Panc1 (cell line): ENCODE results near the gene EYS. TPM values are rescaled to one million over a fixed set of nuclear protein-coding genes. Genes with fewer than 3 reads are reported as not detected.

Source experiments
- ATAC-seq: fragments of 200-7000 bp; cut with Tn5 transposase; 2 replicates; pipeline ENCODE4 v1.9.1; 2020; ENCODE audit warnings: mild to moderate bottlenecking, moderate library complexity
- BruUV-seq: library from RNA; stranded (reverse); fragments of 400-500 nt; replicated peaks from 2 replicates; lab custom pipeline; 2021; lab: Mats Ljungman, UMichigan
- CTCF ChIA-PET: fragments of 300-600 bp; sonication (Branson Sonifier 250); formaldehyde crosslinking; loops from one replicate; lab custom pipeline; 2022; ENCODE audit warnings: antibody characterized with exemption; lab: Charles Lee
- POLR2A ChIA-PET: fragments of 300-600 bp; sonication (Branson Sonifier 250); formaldehyde crosslinking; loops from one replicate; lab custom pipeline; 2022; ENCODE audit warnings: antibody characterized with exemption; lab: Charles Lee
- DNase-seq: peaks from one replicate; pipeline ENCODE4 v3.0.0-alpha.2; 2010; ENCODE audit warnings: low read depth, low spot score
- H3K27ac ChIP-seq: 2 replicates; pipeline ENCODE4 v1.5.1; 2011; ENCODE audit warnings: mild to moderate bottlenecking, low read length, inconsistent platforms
- H3K27me3 ChIP-seq: fragments of 200-500 bp; sonication (Bioruptor generic); 2 replicates; pipeline ENCODE4 v1.6.0; 2014; ENCODE audit warnings: low read length, inconsistent platforms; ENCODE audit not compliant: control insufficient read depth, insufficient read depth
- H3K36me3 ChIP-seq: fragments of 200-500 bp; sonication (Bioruptor generic); 2 replicates; pipeline ENCODE4 v1.5.1; 2014; ENCODE audit warnings: inconsistent platforms, mild to moderate bottlenecking, low read length, moderate library complexity; ENCODE audit not compliant: control insufficient read depth, insufficient read depth
- H3K4me1 ChIP-seq: 2 replicates; pipeline ENCODE4 v1.5.1; 2011; ENCODE audit warnings: inconsistent platforms, mild to moderate bottlenecking, low read length, moderate library complexity; ENCODE audit not compliant: control insufficient read depth, insufficient read depth
- H3K4me3 ChIP-seq, 2 experiments: 2 replicates each; pipeline ENCODE4 v1.5.1; 2011 to 2012; ENCODE audit warnings: low read depth in 2 of 2, low read length in 2 of 2, mild to moderate bottlenecking in 2 of 2, inconsistent platforms in 1 of 2, moderate library complexity in 1 of 2
- H3K9me3 ChIP-seq: fragments of 200-500 bp; sonication (Bioruptor generic); 2 replicates; pipeline ENCODE4 v1.5.1; 2014; ENCODE audit warnings: low read depth, mild to moderate bottlenecking, inconsistent platforms, low read length, moderate library complexity; ENCODE audit not compliant: control insufficient read depth, insufficient read depth
- POLR2AphosphoS5 ChIP-seq: IDR thresholded peaks from 2 replicates; pipeline ENCODE4 v1.6.1; 2012; ENCODE audit warnings: mild to moderate bottlenecking, low read depth, low read length, moderate library complexity
- SIN3A ChIP-seq: IDR thresholded peaks from 2 replicates; pipeline ENCODE4 v1.6.1; 2012; ENCODE audit warnings: low read depth, mild to moderate bottlenecking, low read length, moderate library complexity, borderline replicate concordance; ENCODE audit not compliant: insufficient read depth
- TCF7L2 ChIP-seq: IDR thresholded peaks from 2 replicates; pipeline ENCODE4 v1.6.1; 2011; ENCODE audit warnings: mild to moderate bottlenecking, low read depth, low read length, inconsistent platforms
- in situ Hi-C: cut with HindIII; loops from 2 replicates; pipeline ENCODE4 v1.10.0; 2016; ENCODE audit warnings: low sequenced_read_pairs, low pct_unique_long_range_greater_than_20kb
- intact Hi-C: fragments of 100-400 bp; cut with micrococcal nuclease; formaldehyde crosslinking; loops from one replicate; pipeline ENCODE4 v1.10.0; 2022; ENCODE audit not compliant: unreplicated experiment
- total RNA-seq: library from RNA; stranded (reverse); gene quantifications from one replicate; pipeline ENCODE4 v1.2.1, GENCODE V29; 2021; ENCODE audit not compliant: unreplicated experiment
- TF ChIP-seq, protein P1 (sequence below): fragments of 450-650 bp; IDR thresholded peaks from 2 replicates; pipeline ENCODE4 v1.5.1; 2017; ENCODE audit warnings: mild to moderate bottlenecking
- TF ChIP-seq, protein P2 (sequence below), 2 experiments: IDR thresholded peaks; 2 replicates each; pipeline ENCODE4 v1.6.1; 2011 to 2012; ENCODE audit warnings: low read depth in 2 of 2, control low read depth in 1 of 2, low read length in 1 of 2, mild to moderate bottlenecking in 1 of 2, moderate library complexity in 1 of 2; ENCODE audit not compliant: insufficient read depth in 1 of 2

EYS gene
- total RNA-seq, 1 experiment from 2014 or later: not detected

DNA sequence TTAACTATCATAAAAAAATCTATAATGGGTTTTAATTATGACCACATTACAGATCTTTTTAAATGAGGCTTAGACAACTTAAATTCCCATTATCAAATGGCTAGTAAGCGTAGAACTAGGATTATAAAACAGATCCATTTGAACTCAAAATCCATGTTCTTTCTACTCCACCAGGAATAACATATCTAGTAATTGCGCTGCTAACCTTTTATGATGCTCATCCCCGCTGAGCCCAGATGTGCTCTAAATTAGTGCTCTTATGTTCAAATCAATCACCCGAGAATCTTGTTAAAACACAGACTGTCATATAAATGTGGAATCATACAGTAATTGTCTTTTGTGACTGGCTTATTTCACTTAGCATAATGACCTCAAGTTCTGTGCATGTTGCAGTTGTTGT lies 1168.3 kb downstream of the EYS start:
- CTCF ChIA-PET: no interaction called here

DNA sequence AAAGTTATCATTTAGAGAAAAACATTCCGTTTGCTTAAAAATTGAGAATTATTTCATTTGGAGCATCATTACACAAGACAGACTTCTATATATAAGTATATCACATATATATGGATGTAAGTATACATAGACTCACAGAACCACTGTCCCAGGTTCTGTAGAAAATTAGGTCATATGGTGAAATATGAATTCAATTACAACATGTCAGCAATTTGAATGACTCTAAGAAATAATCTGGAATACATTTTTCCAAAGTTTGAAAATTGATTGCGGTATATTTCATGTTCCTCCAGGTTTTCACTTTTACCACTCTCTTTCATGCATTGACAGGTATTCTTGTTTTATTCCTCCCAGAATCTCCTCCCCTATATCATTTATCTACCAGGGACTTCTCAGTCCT lies 1179.1 kb downstream of the EYS start:
- no peak overlapping the region for H3K4me3 ChIP-seq

More for the DNA sequence above, 1168.3 kb downstream of the EYS start:
- POLR2A ChIA-PET: no interaction called here
- Histone ChIP-seq H3K4me3 (no peak overlapping the region), H3K27me3 (no peaks in the 10 kb centered on the region), H3K4me1 (no peaks in the 10 kb centered on the region), H3K36me3 (no peaks in the 10 kb centered on the region), H3K9me3 (no peaks in the 10 kb centered on the region), H3K27ac (no peak overlapping the region)
- in situ Hi-C loops (no loop called here), intact Hi-C loops (no loop called here)
- TF ChIP-seq SIN3A: no peak
- TF ChIP-seq, protein P1, sequence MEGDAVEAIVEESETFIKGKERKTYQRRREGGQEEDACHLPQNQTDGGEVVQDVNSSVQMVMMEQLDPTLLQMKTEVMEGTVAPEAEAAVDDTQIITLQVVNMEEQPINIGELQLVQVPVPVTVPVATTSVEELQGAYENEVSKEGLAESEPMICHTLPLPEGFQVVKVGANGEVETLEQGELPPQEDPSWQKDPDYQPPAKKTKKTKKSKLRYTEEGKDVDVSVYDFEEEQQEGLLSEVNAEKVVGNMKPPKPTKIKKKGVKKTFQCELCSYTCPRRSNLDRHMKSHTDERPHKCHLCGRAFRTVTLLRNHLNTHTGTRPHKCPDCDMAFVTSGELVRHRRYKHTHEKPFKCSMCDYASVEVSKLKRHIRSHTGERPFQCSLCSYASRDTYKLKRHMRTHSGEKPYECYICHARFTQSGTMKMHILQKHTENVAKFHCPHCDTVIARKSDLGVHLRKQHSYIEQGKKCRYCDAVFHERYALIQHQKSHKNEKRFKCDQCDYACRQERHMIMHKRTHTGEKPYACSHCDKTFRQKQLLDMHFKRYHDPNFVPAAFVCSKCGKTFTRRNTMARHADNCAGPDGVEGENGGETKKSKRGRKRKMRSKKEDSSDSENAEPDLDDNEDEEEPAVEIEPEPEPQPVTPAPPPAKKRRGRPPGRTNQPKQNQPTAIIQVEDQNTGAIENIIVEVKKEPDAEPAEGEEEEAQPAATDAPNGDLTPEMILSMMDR: no peak
- TF ChIP-seq, protein P2, sequence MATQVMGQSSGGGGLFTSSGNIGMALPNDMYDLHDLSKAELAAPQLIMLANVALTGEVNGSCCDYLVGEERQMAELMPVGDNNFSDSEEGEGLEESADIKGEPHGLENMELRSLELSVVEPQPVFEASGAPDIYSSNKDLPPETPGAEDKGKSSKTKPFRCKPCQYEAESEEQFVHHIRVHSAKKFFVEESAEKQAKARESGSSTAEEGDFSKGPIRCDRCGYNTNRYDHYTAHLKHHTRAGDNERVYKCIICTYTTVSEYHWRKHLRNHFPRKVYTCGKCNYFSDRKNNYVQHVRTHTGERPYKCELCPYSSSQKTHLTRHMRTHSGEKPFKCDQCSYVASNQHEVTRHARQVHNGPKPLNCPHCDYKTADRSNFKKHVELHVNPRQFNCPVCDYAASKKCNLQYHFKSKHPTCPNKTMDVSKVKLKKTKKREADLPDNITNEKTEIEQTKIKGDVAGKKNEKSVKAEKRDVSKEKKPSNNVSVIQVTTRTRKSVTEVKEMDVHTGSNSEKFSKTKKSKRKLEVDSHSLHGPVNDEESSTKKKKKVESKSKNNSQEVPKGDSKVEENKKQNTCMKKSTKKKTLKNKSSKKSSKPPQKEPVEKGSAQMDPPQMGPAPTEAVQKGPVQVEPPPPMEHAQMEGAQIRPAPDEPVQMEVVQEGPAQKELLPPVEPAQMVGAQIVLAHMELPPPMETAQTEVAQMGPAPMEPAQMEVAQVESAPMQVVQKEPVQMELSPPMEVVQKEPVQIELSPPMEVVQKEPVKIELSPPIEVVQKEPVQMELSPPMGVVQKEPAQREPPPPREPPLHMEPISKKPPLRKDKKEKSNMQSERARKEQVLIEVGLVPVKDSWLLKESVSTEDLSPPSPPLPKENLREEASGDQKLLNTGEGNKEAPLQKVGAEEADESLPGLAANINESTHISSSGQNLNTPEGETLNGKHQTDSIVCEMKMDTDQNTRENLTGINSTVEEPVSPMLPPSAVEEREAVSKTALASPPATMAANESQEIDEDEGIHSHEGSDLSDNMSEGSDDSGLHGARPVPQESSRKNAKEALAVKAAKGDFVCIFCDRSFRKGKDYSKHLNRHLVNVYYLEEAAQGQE (IDR thresholded peaks at IDR 0.05; ENCODE audit: insufficient read depth in 1 of 2, low read depth in 2 of 2, low read length in 1 of 2): no peak
- no peak for TF ChIP-seq TCF7L2
- no peak for TF ChIP-seq POLR2AphosphoS5
- BruUV-seq: no TSS peak
- ATAC-seq: no peak
- DNase-seq: no peak

More for the DNA sequence above, 1179.1 kb downstream of the EYS start:
- no TSS peak for BruUV-seq
- H3K27me3 ChIP-seq: no peaks in the 10 kb centered on the region
- no peaks in the 10 kb centered on the region for H3K4me1 ChIP-seq
- ChIA-PET CTCF (no interaction called here), POLR2A (no interaction called here)
- no peak for DNase-seq
- no peak for ATAC-seq
- intact Hi-C loops (no loop called here), in situ Hi-C loops (no loop called here)
- 0 out of 2 replicates have a peak, but pooled peaks cover 4% of the 10 kb centered on the region for H3K9me3 ChIP-seq
- H3K27ac ChIP-seq: no peak overlapping the region
- no peaks in the 10 kb centered on the region for H3K36me3 ChIP-seq
- TF ChIP-seq, protein P1: no peak
- TF ChIP-seq, protein P2 (IDR thresholded peaks at IDR 0.05; ENCODE audit: insufficient read depth in 1 of 2, low read depth in 2 of 2, low read length in 1 of 2): no peak
- no peak for TF ChIP-seq SIN3A
